DMS53 (cell line): ENCODE results near the gene CRACR2A.

ENCODE experiments used
- DNase-seq: peaks from one replicate; lab custom pipeline; 2025; lab: John Stamatoyannopoulos, UW

Gene CRACR2A

GRCh38 chr12:3622021-3622821, 130.7 kb downstream of the CRACR2A start:
- no peak for DNase-seq

- no peak for DNase-seq
Measured at GRCh38 chr12:3620856-3621255, 132.1 kb downstream of the CRACR2A start.

GRCh38 chr12:3617565-3617964, 135.3 kb downstream of the CRACR2A start:
- no peak for DNase-seq

GRCh38 chr12:3615862-3616261, 137.0 kb downstream of the CRACR2A start:
- DNase-seq = no peak

- DNase-seq = peak; percentile 70
Measured at GRCh38 chr12:3614806-3615466, 138.0 kb downstream of the CRACR2A start.

- DNase-seq = no peak
Measured at GRCh38 chr12:3613641-3614395, 139.1 kb downstream of the CRACR2A start.

- DNase-seq = peak; percentile 72
Measured at GRCh38 chr12:3611860-3612703, 140.8 kb downstream of the CRACR2A start.

GRCh38 chr12:3607821-3608220, 145.1 kb downstream of the CRACR2A start:
- DNase-seq = no peak

GRCh38 chr12:3607039-3607720, 145.7 kb downstream of the CRACR2A start:
- DNase-seq = no peak

- no peak for DNase-seq
Measured at GRCh38 chr12:3606128-3606527, 146.8 kb downstream of the CRACR2A start.

- no peak for DNase-seq
Measured at GRCh38 chr12:3605692-3606091, 147.2 kb downstream of the CRACR2A start.

GRCh38 chr12:3604748-3605586, 147.9 kb downstream of the CRACR2A start:
- peak; percentile 92 for DNase-seq

- DNase-seq = no peak
Measured at GRCh38 chr12:3604286-3604685, 148.6 kb downstream of the CRACR2A start.

- no peak for DNase-seq
Measured at GRCh38 chr12:3603576-3603975, 149.3 kb downstream of the CRACR2A start.

GRCh38 chr12:3602488-3602887, 150.4 kb downstream of the CRACR2A start:
- DNase-seq = no peak

GRCh38 chr12:3601461-3602150, 151.3 kb downstream of the CRACR2A start:
- DNase-seq = no peak

GRCh38 chr12:3600951-3601350, 152.0 kb downstream of the CRACR2A start:
- no peak for DNase-seq

- DNase-seq = no peak
Measured at GRCh38 chr12:3600039-3600720, 152.7 kb downstream of the CRACR2A start.
